Right cardiac atrium (tissue), 5 donors: Measurements from ENCODE around the gene ID3. TPM values are rescaled to one million over a fixed set of nuclear protein-coding genes. Genes with fewer than 3 reads are reported as not detected.
"Not testable (repeated sequence)": the region's sequence is repeated elsewhere in the genome, so short reads cannot be mapped to it uniquely, and the experiment has no call there.

Source experiments
- ATAC-seq, 2 donors: fragments of 200-7000 bp; cut with Tn5 transposase; one replicate each; pipeline versions ENCODE4 v1.8.0 to v1.9.1; 2020; ENCODE audit warnings: moderate library complexity in 2 of 2, mild to moderate bottlenecking in 1 of 2
- DNase-seq, 3 donors: peaks; one replicate each; pipeline ENCODE4 v3.0.0-alpha.2; 2020
- H3K27ac ChIP-seq: one replicate; pipeline ENCODE4 v1.5.1; 2013; ENCODE audit warnings: mild to moderate bottlenecking, low read length, control low read depth, moderate library complexity
- H3K27me3 ChIP-seq: one replicate; pipeline ENCODE4 v1.6.1; 2013; ENCODE audit not compliant: control insufficient read depth, insufficient read depth
- H3K4me1 ChIP-seq: one replicate; pipeline ENCODE4 v1.6.1; 2013; ENCODE audit warnings: low read length; ENCODE audit not compliant: control insufficient read depth, insufficient read depth
- H3K4me3 ChIP-seq: one replicate; pipeline ENCODE4 v1.5.1; 2013; ENCODE audit warnings: low read length, control low read depth
- H3K9me3 ChIP-seq: one replicate; pipeline ENCODE4 v1.6.1; 2013; ENCODE audit warnings: low read length; ENCODE audit not compliant: control insufficient read depth
- WGBS: extraction: QIAGEN DNeasy Blood & Tissue Kit; methylation state at CpG from one replicate; pipeline ENCODE4 v1.1.7; 2013; 5-methylcytosine and 5-hydroxymethylcytosine counted together
- intact Hi-C, 4 donors: fragments of 100-400 bp; cut with DNase I; formaldehyde crosslinking; loops; one replicate each; pipeline versions ENCODE4 v1.11.0 to v1.14.0; 2022 to 2023
- polyA plus RNA-seq: library from polyadenylated mRNA; stranded (reverse); fragments of 200-250 nt; gene quantifications from one replicate; pipeline ENCODE4 v1.2.3, GENCODE V29; 2013
- total RNA-seq, 4 donors: library from RNA; stranded (reverse); fragmentation: NEBNext Ultra II Directional; extraction: Animal tissue kit (Norgen Biotek cat#: 25700); gene quantifications; one replicate each; pipeline ENCODE4 v1.2.1, GENCODE V29; 2021
- donor health status: healthy with polysubstance abuse.
- donor health status: DM: no; HTN: yes; CAD: no.
- donor health status: DM: no; HTN: no; CAD: no.
- donor health status: DM: no; HTN: yes; CAD: no; lungs with severe emphysema.
- donor health status: DM: yes; HTN: yes; CAD: no.

ID3 gene
- total and polyA plus RNA-seq, 5 donors, result 162 to 225 (median 179) TPM

- intact Hi-C loops, result no loop called here
- Histone ChIP-seq H3K4me1 (peaks cover 7% of the 10 kb centered on the region), H3K27me3 (no peaks in the 10 kb centered on the region), H3K4me3 (no peak overlapping the region), H3K27ac (no peak overlapping the region), H3K9me3 (no peaks in the 10 kb centered on the region)
- 80% methylated on average over 11 of the region's 11 CpGs for WGBS
- no peak for ATAC-seq
- DNase-seq, result no peak
Measured at GRCh38 chr1:23588749-23589548, 29.6 kb upstream of the ID3 start.

DNA sequence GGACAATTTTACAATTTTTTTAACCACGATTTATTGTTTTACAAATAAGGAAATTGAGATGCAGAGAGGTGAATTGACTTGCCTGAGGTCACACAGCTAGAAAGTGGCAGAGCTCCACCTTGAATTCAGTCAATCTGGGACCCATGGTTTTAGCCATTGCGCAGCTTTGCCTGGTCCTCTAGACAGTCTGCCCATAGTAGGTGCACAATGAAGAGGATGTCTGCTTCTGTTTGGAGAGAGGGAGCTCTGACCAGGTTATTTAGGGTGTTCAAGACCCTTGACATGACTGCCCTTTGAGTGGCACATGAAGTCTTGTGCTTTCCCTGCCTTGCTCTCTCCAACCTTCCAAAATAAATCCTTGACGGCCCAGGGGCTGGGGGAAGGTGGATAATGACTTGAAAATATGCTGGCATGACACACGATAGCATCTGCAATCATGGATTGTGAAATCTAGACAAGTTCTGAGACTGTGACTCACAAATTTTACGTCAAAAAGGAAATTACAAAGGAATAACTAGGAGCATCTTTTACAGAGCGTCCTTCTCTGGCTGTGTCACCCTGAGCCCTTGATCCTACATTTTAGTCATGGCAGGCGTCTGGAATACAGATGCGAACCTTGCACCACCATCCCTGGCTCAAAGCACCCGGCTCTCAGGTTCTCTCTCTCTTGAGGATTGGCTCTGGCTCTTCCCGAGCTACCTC lies 26.2 kb upstream of the ID3 start:
- peak in 1 of 2 donors; percentile 21 for ATAC-seq

DNA sequence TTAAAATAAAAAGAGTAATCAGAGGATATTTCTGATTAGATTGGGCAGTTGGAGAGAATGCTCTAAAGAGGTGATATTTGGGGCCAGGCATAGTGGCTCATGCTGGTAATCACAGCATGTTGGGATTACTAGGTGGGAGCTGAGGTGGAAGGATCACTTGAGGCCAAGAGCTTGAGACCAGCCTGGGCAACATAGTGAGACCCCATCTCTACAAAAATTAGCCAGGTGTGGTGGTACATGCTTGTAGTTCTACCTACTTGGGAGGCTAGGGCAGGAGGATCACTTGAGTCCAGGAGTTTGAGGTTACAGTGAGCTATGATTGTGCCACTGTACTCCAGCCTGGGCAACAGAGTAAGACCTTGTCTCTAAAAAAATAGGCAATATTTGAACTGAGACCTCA lies 24.4 kb upstream of the ID3 start:
- intact Hi-C loops, H3K27ac ChIP-seq, ATAC-seq: not testable (repeated sequence)

More for the DNA sequence above, 26.2 kb upstream of the ID3 start:
- Histone ChIP-seq H3K27me3 (no peaks in the 10 kb centered on the region), H3K4me1 (peaks cover 3% of the 10 kb centered on the region), H3K27ac (no peak overlapping the region), H3K4me3 (no peak overlapping the region), H3K9me3 (no peaks in the 10 kb centered on the region)
- no peak for DNase-seq
- intact Hi-C loops, result no loop called here
- WGBS, result 78% methylated on average over 10 of the region's 10 CpGs

DNA sequence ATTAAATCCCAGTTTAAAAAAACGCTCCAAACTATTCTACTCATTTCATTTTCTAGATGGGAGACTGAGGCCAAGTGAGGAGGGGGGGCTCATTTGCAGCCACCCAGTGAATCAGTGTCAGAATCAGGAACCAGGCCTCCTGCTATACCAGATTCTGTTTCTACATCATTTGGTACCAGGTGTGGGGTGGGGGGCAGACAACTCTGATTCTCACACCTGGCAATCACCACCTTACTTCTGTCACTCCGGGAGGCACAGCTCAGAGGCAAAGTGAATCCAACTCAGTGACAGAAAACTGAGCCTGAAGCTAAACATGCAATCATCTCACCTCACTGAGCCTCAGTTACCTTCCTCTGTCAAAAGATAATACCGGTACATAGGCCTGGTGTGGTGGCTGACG lies 23.5 kb upstream of the ID3 start:
- no peak for ATAC-seq
- Histone ChIP-seq H3K27ac (no peak overlapping the region), H3K27me3 (no peaks in the 10 kb centered on the region), H3K9me3 (no peaks in the 10 kb centered on the region), H3K4me1 (peaks cover 1% of the 10 kb centered on the region), H3K4me3 (no peak overlapping the region)
- WGBS, result 88% methylated on average over 4 of the region's 4 CpGs
- intact Hi-C loops, result no loop called here
- no peak for DNase-seq

More for the DNA sequence above, 24.4 kb upstream of the ID3 start:
- not testable (repeated sequence) for H3K4me3 ChIP-seq, H3K27me3 ChIP-seq, DNase-seq, H3K4me1 ChIP-seq, H3K9me3 ChIP-seq

DNA sequence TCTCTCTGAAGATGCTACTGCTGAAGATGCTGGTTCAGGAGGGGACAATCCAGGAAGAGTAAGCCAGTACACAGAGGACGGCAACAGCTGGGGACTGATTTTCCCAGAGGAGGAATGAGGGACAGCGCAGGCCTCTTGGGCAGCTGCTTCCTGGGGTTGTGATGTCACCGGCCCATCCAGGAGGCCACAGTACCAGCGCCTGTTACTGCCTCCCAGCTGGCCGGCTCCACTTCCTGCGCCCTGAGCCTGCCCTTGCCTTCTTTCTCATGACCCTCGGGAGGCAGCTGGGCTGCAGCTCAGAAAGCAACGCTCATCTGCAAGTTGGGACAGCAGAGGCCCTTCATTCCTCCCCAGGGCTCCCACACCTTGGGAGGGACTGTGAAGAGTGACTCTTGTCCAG lies 21.9 kb upstream of the ID3 start:
- peaks cover 4% of the 10 kb centered on the region for H3K4me1 ChIP-seq
- no peaks in the 10 kb centered on the region for H3K9me3 ChIP-seq
- intact Hi-C loops, result no loop called here
- H3K27ac ChIP-seq, result peak overlapping the region; percentile 66
- H3K27me3 ChIP-seq, result no peaks in the 10 kb centered on the region
- ATAC-seq (peak; percentile 59 to 67), DNase-seq (peak; percentile 63 to 83 (median 78))
- no peak overlapping the region for H3K4me3 ChIP-seq
- WGBS, result 47% methylated on average over 8 of the region's 8 CpGs

GRCh38 chr1:23578997-23579363 lies 19.7 kb upstream of the ID3 start:
- 91% methylated on average over 6 of the region's 6 CpGs for WGBS
- intact Hi-C loops, result no loop called here
- no peak overlapping the region for H3K27ac ChIP-seq
- DNase-seq (no peak), ATAC-seq (no peak)
- H3K4me1 ChIP-seq, result peaks cover 7% of the 10 kb centered on the region
- H3K27me3 ChIP-seq, result no peaks in the 10 kb centered on the region
- no peak overlapping the region for H3K4me3 ChIP-seq
- H3K9me3 ChIP-seq, result no peaks in the 10 kb centered on the region

GRCh38 chr1:23578311-23578996 lies 19.2 kb upstream of the ID3 start:
- no peak overlapping the region for H3K4me3 ChIP-seq
- no peaks in the 10 kb centered on the region for H3K9me3 ChIP-seq
- intact Hi-C loops, result no loop called here
- WGBS, result 54% methylated on average over 4 of the region's 4 CpGs
- H3K4me1 ChIP-seq, result peaks cover 7% of the 10 kb centered on the region
- H3K27ac ChIP-seq, result peak overlapping the region; percentile 9
- H3K27me3 ChIP-seq, result no peaks in the 10 kb centered on the region
- DNase-seq (no peak), ATAC-seq (peak in 1 of 2 donors; percentile 46)

GRCh38 chr1:23577056-23578004 lies 18.0 kb upstream of the ID3 start:
- Histone ChIP-seq H3K27me3 (no peaks in the 10 kb centered on the region), H3K4me1 (peaks cover 7% of the 10 kb centered on the region), H3K9me3 (no peaks in the 10 kb centered on the region), H3K4me3 (peak overlapping the region; percentile 12), H3K27ac (peak overlapping the region; percentile 87)
- intact Hi-C loops, result no loop called here
- ATAC-seq (peak; percentile 75 to 86), DNase-seq (peak; percentile 47 to 73 (median 71))
- WGBS, result 31% methylated on average over 11 of the region's 11 CpGs

GRCh38 chr1:23576338-23577055 lies 17.2 kb upstream of the ID3 start:
- Histone ChIP-seq H3K27me3 (no peaks in the 10 kb centered on the region), H3K4me1 (peaks cover 7% of the 10 kb centered on the region), H3K27ac (peak overlapping the region; percentile 37), H3K9me3 (no peaks in the 10 kb centered on the region), H3K4me3 (no peak overlapping the region)
- no peak for DNase-seq
- no peak for ATAC-seq
- intact Hi-C loops, result no loop called here
- WGBS, result 69% methylated on average over 7 of the region's 7 CpGs

GRCh38 chr1:23575226-23575810 lies 16.0 kb upstream of the ID3 start:
- 72% methylated on average over 5 of the region's 5 CpGs for WGBS
- intact Hi-C loops, result no loop called here
- Histone ChIP-seq H3K9me3 (no peaks in the 10 kb centered on the region), H3K4me3 (no peak overlapping the region), H3K27me3 (no peaks in the 10 kb centered on the region), H3K4me1 (peaks cover 7% of the 10 kb centered on the region), H3K27ac (peak overlapping the region; percentile 51)
- no peak for DNase-seq
- ATAC-seq, result peak in 1 of 2 donors; percentile 11
